ENCODE measurements around the gene AP1M1.
"Not testable (repeated sequence)": the region's sequence is repeated elsewhere in the genome, so short reads cannot be mapped to it uniquely, and the experiment has no call there.

Gene AP1M1

GRCh38 chr19:16197622-16198369 is at the start of gene AP1M1:
TSS of gene AP1M1 (plus strand) at chr19:16197911. CDS start at chr19:16198027, 116 bp downstream.
- peak; percentile 96 to 97 for DNase-seq (ENCODE audit: low read depth in 2 of 2, low spot score in 1 of 2)

- DNase-seq (ENCODE audit: low read depth in 2 of 2, low spot score in 1 of 2), result no peak
These were observed 49.1 kb upstream of the AP1M1 start for GRCh38 chr19:16148443-16149229.

- no peak for DNase-seq (ENCODE audit: low read depth in 2 of 2, low spot score in 1 of 2)
These were observed 44.0 kb upstream of the AP1M1 start for GRCh38 chr19:16153582-16154336.

GRCh38 chr19:16154557-16154956 is 43.2 kb upstream of the AP1M1 start:
- no peak for DNase-seq (ENCODE audit: low read depth in 2 of 2, low spot score in 1 of 2)

GRCh38 chr19:16155128-16155527 is 42.6 kb upstream of the AP1M1 start:
- no peak for DNase-seq (ENCODE audit: low read depth in 2 of 2, low spot score in 1 of 2)

GRCh38 chr19:16156904-16157303 is 40.8 kb upstream of the AP1M1 start:
- no peak for DNase-seq (ENCODE audit: low read depth in 2 of 2, low spot score in 1 of 2)

- no peak for DNase-seq (ENCODE audit: low read depth in 2 of 2, low spot score in 1 of 2)
These were observed 40.1 kb upstream of the AP1M1 start for GRCh38 chr19:16157601-16158000.

GRCh38 chr19:16159655-16160054 is 38.1 kb upstream of the AP1M1 start:
- DNase-seq (ENCODE audit: low read depth in 2 of 2, low spot score in 1 of 2), result no peak

GRCh38 chr19:16160445-16160942 is 37.2 kb upstream of the AP1M1 start:
- no peak for DNase-seq (ENCODE audit: low read depth in 2 of 2, low spot score in 1 of 2)

- DNase-seq (ENCODE audit: low read depth in 2 of 2, low spot score in 1 of 2), result no peak
These were observed 36.7 kb upstream of the AP1M1 start for GRCh38 chr19:16160943-16161560.

GRCh38 chr19:16161840-16162239 is 35.9 kb upstream of the AP1M1 start:
- no peak for DNase-seq (ENCODE audit: low read depth in 2 of 2, low spot score in 1 of 2)

- DNase-seq (ENCODE audit: low read depth in 2 of 2, low spot score in 1 of 2), result no peak
These were observed 33.4 kb upstream of the AP1M1 start for GRCh38 chr19:16164222-16164890.

GRCh38 chr19:16166417-16166816 is 31.3 kb upstream of the AP1M1 start:
- DNase-seq (ENCODE audit: low read depth in 2 of 2, low spot score in 1 of 2), result no peak

GRCh38 chr19:16167055-16167454 is 30.7 kb upstream of the AP1M1 start:
- DNase-seq (ENCODE audit: low read depth in 2 of 2, low spot score in 1 of 2), result no peak

GRCh38 chr19:16168465-16169081 is 29.1 kb upstream of the AP1M1 start:
- DNase-seq (ENCODE audit: low read depth in 2 of 2, low spot score in 1 of 2), result no peak

- no peak for DNase-seq (ENCODE audit: low read depth in 2 of 2, low spot score in 1 of 2)
These were observed 27.6 kb upstream of the AP1M1 start for GRCh38 chr19:16170134-16170533.

- DNase-seq (ENCODE audit: low read depth in 2 of 2, low spot score in 1 of 2), result no peak
These were observed 21.8 kb upstream of the AP1M1 start for GRCh38 chr19:16175954-16176353.

GRCh38 chr19:16178866-16179265 is 18.8 kb upstream of the AP1M1 start:
- not testable (repeated sequence) for DNase-seq (ENCODE audit: low read depth in 2 of 2, low spot score in 1 of 2)

- DNase-seq (ENCODE audit: low read depth in 2 of 2, low spot score in 1 of 2), result no peak
These were observed 17.1 kb upstream of the AP1M1 start for GRCh38 chr19:16180611-16181010.

- no peak for DNase-seq (ENCODE audit: low read depth in 2 of 2, low spot score in 1 of 2)
These were observed 13.0 kb upstream of the AP1M1 start for GRCh38 chr19:16184665-16185122.

All from stimulated activated CD8-positive, alpha-beta memory T cell treated with anti-CD3 and anti-CD28 coated beads, Interleukin-4, amount 100 ng/mL, for 4 hours (primary cell).